GM12892 (cell line): ENCODE measurements around the gene NECTIN1.
A peak's percentile ranks its signal among the peaks of the same experiment; 100 is the strongest.

Source experiments
- DNase-seq: peaks from one replicate; pipeline ENCODE4 v3.0.0; 2011; ENCODE audit not compliant: insufficient read length
- FAIRE-seq: peaks from 2 replicates; lab custom pipeline; 2011; peaks lifted over from hg19 to GRCh38; lab: Jason Lieb, UNC
- POLR2A ChIP-seq: IDR thresholded peaks from 2 replicates; pipeline ENCODE4 v1.6.1; 2011; ENCODE audit warnings: low read depth, low read length, control low read depth
- POLR2AphosphoS5 ChIP-seq: IDR thresholded peaks from 2 replicates; pipeline ENCODE4 v1.6.1; 2011; ENCODE audit warnings: low read depth, low read length, control low read depth
- TAF1 ChIP-seq: IDR thresholded peaks from 2 replicates; pipeline ENCODE4 v1.6.1; 2011; ENCODE audit warnings: low read depth, mild to moderate bottlenecking, control low read depth, low read length, borderline replicate concordance

NECTIN1 gene

DNA sequence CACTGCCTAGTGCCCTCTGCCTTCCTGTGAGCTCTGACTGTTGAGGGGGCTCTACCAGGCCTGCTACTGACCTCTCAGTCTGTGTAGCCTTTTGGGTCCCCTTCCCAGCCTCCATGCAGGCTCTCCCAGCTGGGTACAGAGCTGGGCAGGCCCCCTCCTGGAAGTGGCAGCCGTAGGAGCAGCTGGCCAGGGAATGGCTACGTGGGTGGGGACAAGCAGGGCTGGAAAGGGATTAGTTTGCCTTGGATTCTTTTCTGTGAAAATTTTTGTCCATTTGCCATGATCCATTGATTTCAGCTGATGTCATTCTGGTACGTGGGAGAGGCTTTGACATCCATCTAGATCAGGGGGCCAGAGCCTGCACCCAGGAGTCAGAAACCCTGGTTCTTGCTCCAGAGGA lies 23.9 kb upstream of the NECTIN1 start:
- peak; percentile 5 for FAIRE-seq
- TF ChIP-seq POLR2AphosphoS5: no peak
- no peak for TF ChIP-seq TAF1
- TF ChIP-seq POLR2A: no peak
- no peak for DNase-seq

DNA sequence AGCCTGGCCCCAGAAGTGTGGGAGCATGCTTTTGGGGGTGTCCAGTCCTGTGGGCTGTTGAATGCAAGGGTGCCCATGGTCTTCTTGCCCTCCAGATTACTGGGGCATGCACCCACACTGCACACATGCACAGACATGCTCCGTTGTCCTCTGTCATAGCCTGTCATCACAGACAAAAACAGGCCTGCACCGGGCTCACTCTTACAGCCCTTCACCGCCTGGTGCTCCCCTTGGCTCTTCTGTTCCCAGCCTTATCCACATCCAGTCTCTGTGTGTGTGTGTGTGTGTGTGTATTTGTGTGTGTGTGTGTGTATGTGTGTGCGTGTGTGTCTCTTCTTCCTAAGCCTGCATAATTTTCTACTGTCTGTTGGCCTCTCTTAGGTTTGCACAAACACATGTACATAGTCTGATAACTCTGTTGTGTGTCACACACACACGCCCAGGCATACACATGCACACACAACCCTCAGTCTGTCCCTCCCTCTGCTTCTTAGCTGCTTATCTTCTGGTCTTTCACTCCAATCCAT lies 23.4 kb upstream of the NECTIN1 start:
- DNase-seq: no peak
- no peak; the same call in 1 of the 2 replicates for TF ChIP-seq POLR2A
- no peak for TF ChIP-seq TAF1
- FAIRE-seq: peak; percentile 95

DNA sequence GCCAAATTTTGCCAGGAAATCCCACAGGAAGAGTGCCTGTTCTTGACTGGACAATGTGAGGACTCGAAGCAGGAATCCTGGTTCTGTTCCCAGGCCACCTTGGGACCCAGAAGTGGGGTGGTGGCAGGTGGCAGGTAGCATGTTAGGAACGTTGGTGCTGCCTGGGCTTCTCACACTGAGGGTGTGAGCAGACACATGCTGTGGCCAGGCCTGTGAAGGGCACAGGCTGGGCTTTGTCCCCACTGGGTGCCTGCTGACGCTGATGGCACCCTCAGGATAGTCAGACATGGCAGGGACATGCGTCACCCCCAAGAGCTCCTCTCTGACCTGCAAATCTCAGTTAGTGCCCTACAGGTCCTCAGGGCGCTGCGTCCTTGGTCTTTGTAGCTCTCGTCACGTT lies 21.1 kb upstream of the NECTIN1 start:
- TF ChIP-seq POLR2A: no peak
- no peak for TF ChIP-seq POLR2AphosphoS5
- TF ChIP-seq TAF1: no peak
- no peak for FAIRE-seq

DNA sequence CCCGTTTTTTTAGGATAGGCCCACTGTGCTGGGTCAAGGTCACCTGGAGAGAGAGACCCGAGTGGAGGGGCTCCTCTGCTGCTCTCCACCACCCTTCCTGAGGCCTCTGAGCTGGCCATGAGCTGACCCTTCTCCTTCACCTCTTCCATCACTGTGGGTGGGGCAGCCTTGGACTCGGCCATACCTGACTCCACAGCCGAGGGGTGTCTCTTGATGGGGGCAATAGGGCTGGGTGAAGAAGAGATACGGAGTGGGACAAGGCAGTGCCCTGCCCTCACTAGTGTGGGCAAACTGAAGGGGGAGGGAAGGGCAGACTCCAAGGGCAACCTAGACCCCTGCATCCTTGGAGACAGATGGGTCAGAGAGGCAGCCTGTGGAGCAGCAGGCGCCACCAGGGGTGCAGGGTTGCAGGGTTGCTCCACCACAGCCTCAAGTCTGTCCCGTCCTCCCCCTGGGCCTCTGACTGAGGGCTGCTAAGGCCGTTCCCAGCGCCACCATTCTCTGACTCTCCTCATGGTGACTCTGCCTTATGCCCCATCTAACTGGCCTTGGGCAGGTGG lies 20.1 kb upstream of the NECTIN1 start:
- TF ChIP-seq POLR2A: no peak
- TF ChIP-seq TAF1: no peak
- TF ChIP-seq POLR2AphosphoS5: no peak
- FAIRE-seq: no peak
- DNase-seq: no peak

More for the DNA sequence above, 21.1 kb upstream of the NECTIN1 start:
- no peak for DNase-seq

DNA sequence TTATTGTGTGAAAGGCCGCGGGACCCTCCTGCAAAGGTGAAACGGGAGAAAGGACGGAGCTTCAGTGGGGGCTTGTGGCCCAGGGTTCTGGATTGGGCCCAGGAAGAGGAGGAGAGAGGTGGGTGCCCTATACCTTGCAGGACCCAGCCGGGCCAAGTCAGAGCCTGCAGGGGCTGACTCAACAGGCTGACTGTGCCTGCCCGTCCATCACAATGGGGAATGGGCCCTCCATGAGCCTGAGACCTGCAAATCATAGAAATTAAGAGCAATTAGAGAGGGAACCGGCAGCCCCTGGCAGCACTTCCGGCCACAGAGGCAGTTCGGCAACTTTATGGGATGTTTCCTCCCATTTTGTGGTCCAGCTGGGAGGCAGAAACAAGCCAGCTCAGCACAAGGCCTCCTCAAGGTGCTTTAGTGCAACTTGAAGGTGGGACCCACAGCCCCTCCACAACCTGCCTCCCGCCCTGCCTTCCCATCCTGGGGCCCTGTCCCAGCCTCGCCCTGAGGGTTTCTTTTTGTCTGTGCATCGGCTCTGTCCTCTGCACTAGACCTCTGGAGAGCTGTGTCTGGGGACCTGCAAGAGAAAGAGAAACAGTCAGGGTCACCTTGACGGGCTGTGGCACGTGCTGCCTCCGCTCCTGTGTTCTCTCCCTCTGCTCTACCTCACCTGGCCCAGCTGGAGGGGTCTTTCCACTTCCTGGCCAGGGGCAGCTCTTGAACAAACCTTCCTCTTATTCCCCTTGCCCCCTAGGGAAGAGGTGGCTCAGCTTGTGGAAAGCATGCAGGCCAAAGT lies 19.1 kb upstream of the NECTIN1 start:
- DNase-seq (no peak), FAIRE-seq (peak; percentile 44)
- TF ChIP-seq TAF1 (no peak), POLR2AphosphoS5 (no peak), POLR2A (no peak)

DNA sequence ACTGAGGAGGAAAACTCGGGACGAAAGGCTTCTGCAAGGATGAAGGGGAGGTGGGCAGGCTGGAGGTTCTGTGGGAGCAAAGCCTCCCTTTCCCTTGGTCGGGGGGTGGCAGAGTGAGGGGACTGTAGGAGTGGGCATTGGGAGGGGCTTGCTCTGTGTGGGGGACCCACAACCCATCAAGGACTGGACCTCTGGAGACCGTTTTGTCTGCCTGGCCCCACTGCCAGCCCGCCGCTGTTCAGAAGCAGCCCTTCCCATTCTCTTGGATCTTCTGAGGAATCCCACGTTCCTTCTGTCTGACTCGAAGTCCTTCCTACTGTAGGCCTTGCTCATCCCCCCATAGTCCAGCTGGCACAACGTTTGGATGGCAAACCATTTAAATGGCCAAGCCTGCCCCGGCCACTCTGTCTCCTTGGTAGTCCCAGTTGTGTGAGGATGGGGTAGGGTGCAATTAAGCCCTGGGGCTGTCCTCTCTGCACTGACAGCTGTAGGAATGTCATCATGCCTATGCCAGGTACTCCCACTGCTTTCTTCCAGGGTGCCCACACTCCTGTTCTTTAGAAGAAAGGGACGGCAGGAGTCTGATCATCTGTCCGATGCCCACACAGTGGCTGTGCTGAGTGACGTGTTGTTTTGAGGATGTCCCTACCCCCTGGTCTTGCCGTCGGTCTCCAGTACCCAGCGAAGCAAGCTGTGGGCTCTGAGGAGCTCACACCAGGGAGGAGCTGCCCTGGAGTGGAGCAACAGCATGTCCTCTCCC lies 17.0 kb upstream of the NECTIN1 start:
- peak; percentile 17 for FAIRE-seq
- no peak for DNase-seq
- TF ChIP-seq POLR2A (no peak), TAF1 (no peak), POLR2AphosphoS5 (no peak)

DNA sequence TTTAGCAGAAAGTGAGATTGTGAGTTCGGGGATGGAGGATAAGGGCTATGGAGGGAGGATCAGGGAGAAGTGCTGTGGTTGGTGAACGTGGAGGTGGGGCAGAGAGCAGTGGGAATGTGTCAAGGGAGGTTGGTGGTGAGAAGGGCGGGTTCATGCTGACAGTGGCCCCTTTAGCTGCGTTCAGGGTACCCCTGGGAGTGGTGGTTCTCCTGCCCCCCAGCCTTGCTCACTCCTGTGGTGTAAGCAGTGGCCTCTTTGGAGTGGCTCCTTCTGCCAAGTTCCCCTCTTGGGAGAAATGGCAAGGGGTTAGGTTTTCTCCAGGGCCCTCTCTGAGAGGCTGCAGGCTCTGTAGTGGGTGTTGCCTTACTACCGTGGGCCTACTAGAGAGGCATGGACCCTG lies 16.1 kb upstream of the NECTIN1 start:
- TF ChIP-seq TAF1 (no peak), POLR2AphosphoS5 (no peak), POLR2A (no peak)
- DNase-seq: no peak
- FAIRE-seq: no peak

DNA sequence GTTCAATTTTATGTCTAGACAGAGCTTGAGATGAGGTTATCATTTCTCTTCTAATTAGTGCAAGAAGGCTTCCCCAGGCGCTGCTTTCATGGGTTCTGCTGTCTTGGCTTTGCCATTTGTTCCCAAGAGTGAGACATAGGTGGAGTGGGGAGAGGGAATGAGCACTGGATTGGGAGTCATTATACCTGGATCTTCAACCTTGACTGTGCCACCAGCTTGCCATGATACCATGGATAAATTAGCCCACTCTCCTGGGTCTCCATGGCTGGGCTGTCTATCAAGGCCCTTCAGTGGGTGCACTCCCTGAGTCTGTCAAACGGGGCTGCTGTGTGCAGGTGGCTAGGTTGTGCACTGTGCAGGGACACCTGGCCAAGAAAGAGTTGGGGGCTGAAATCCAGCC lies 15.6 kb upstream of the NECTIN1 start:
- peak; percentile 57 for FAIRE-seq
- TF ChIP-seq TAF1: no peak
- no peak for DNase-seq

DNA sequence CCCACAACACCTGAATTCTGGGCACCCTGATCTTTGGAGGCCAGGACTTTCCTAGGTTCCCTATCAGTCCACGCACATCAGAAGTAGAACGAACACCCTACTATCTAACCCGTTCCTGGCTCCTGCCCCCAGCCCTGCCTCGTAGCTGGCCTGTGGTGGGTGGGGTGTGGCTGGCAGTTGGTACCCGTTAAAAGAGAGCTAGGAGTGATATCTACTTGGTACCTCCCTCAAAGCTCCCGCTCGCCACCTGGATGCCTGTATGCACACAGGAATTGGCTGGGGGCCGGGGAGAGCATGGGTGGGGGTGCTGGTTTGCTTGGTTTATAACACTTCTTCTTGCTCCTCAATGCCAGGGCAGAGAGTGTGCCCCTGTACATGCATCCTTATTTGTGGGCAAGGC lies 14.0 kb upstream of the NECTIN1 start:
- DNase-seq (no peak), FAIRE-seq (no peak)
- TF ChIP-seq POLR2A (no peak), POLR2AphosphoS5 (no peak), TAF1 (no peak)

DNA sequence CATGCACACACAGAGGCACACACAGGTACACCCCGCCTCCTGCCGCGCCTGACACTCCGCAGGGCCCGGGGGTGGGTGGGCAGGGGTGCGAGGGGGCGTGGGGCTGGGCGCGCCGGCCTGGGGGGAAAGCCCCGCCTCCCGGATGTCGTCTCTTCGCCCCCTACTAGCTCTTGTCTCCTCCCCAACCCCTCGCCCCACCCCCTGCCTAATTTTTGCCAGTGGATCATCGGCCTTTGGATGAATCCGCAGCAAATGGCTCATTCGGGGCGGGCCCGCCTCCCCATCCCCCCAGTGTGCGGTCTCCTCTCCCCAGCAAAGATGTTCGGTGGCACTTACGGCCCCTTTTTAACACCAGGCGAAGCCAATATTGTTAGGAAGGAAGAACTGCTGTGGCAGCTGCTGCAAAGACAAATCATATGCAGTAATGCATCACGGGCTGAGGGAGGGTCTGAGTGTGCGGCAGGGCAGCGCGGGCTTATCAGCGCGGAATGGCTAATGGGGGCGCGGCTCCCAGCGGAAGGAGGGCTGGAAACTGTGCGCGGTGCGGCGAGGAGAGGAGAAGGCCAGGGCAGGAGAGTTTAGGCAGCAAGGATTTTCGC lies 13.4 kb upstream of the NECTIN1 start:
- FAIRE-seq: no peak
- TF ChIP-seq TAF1 (no peak), POLR2A (no peak)
- no peak for DNase-seq
